ENCODE measurements around the gene GALNT10. TPM values are rescaled to one million over a fixed set of nuclear protein-coding genes. Genes with fewer than 3 reads are reported as not detected.
"Not testable (repeated sequence)": the region's sequence is repeated elsewhere in the genome, so short reads cannot be mapped to it uniquely, and the experiment has no call there.

Gene GALNT10
- total RNA-seq, 1 donor from 2014 or later = 11.5 TPM

DNA sequence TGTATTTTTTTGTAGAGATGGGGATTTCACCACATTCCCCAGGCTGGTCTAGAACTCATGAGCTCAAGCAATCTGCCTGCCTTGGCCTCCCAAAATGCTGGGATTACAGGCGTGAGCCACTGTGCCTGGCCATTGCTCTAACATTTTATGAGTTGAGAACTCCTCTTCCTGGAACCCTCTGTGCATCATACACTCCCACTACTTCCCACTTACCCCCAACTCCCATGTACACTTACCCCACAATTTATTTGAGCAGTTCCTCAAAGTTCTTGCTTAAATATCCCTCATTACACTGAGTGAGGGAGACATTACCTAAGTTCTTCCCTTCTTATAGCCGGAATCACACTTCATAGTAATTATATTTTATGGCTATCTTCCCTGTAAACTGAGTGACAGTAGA, 42.9 kb upstream of the GALNT10 start:
- no peaks in the 10 kb centered on the region for H3K27me3 ChIP-seq (ENCODE audit: low read depth)
- no peak overlapping the region for H3K4me3 ChIP-seq
- DNase-seq = no peak
- H3K9me3 ChIP-seq (replicated peaks) = no peaks in the 10 kb centered on the region
- no peaks in the 10 kb centered on the region for H3K36me3 ChIP-seq
- H3K4me1 ChIP-seq = peaks cover 51% of the 10 kb centered on the region
- H3K27ac ChIP-seq (replicated peaks) = no peak overlapping the region
- TF ChIP-seq, protein P1, sequence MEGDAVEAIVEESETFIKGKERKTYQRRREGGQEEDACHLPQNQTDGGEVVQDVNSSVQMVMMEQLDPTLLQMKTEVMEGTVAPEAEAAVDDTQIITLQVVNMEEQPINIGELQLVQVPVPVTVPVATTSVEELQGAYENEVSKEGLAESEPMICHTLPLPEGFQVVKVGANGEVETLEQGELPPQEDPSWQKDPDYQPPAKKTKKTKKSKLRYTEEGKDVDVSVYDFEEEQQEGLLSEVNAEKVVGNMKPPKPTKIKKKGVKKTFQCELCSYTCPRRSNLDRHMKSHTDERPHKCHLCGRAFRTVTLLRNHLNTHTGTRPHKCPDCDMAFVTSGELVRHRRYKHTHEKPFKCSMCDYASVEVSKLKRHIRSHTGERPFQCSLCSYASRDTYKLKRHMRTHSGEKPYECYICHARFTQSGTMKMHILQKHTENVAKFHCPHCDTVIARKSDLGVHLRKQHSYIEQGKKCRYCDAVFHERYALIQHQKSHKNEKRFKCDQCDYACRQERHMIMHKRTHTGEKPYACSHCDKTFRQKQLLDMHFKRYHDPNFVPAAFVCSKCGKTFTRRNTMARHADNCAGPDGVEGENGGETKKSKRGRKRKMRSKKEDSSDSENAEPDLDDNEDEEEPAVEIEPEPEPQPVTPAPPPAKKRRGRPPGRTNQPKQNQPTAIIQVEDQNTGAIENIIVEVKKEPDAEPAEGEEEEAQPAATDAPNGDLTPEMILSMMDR (IDR thresholded peaks at IDR 0.05; ENCODE audit: borderline replicate concordance) = no peak
- intact Hi-C loops (cut with micrococcal nuclease) = no loop called here

DNA sequence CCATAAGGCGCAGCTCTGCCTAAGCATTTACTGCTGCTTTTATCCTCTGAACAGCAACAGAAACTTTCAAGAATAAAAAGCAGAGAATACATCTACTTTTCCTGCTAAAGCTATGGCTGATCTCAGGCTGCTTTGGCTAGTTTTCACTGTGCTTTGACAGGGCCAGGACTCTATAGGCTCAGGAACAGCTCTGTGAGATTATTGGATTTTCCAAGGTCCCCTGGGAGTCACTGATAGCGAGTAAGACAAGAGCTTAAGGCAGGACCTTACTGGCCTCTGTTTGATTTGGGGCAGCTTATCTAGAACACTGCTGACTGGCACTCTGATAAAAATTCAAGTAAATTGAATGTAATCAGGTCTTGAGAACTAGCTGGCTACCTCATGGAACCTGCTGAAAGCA, 40.1 kb upstream of the GALNT10 start:
- H3K4me3 ChIP-seq; H3K36me3 ChIP-seq; DNase-seq; H3K27me3 ChIP-seq (ENCODE audit: low read depth); H3K27ac ChIP-seq (replicated peaks); H3K9me3 ChIP-seq (replicated peaks); intact Hi-C loops (cut with micrococcal nuclease): not testable (repeated sequence)
- H3K4me1 ChIP-seq = peaks cover 24% of the 10 kb centered on the region

DNA sequence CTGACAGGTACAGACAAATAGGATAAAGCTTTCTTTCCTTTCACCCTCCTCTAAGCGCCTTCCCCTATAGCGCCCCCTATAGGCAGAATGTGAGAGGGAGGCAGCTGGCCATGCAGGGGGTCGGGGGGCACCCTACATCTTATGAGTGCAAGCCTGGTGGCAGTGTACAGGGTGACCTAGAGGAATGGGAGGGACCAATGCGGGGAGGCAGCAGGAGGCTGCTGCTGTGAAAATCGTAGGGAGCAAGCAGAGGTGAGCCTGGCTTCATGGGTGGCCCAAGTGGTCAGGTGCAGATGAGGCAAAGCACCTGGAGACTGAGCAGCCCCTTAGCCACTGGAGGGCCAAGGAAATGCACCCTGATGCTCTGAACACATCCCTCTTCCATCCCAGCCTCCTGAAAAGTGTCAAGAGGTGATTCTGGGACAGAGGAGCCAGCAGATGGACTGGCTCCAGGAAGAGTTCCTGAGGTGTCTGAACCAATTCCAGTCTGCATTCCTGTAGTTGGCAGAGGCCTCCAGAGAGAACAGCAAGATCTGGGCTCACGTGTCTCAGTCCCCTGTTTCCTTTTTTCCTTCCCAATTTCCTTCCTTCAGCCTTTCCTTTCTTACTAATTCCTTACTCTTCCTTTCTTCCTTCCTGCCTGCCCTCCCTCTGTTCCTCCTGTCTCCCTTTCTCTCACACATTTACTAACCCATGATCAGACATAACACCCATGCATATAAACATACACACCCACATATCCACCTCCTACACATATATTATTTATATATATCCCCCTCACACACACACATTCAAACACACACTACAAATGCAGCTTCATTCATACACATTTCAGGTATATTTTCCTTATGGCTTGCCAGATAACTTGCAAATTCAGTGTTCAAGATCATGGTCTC, 32.8 kb upstream of the GALNT10 start:
- intact Hi-C loops (cut with micrococcal nuclease) = no loop called here
- H3K36me3 ChIP-seq = no peaks in the 10 kb centered on the region
- H3K27me3 ChIP-seq (ENCODE audit: low read depth) = no peaks in the 10 kb centered on the region
- no peaks in the 10 kb centered on the region for H3K9me3 ChIP-seq (replicated peaks)
- H3K4me1 ChIP-seq = peaks cover 18% of the 10 kb centered on the region
- H3K27ac ChIP-seq (replicated peaks) = no peak overlapping the region
- DNase-seq = no peak
- TF ChIP-seq, protein P1 (IDR thresholded peaks at IDR 0.05; ENCODE audit: borderline replicate concordance) = peak; percentile 45
- H3K4me3 ChIP-seq = no peak overlapping the region

DNA sequence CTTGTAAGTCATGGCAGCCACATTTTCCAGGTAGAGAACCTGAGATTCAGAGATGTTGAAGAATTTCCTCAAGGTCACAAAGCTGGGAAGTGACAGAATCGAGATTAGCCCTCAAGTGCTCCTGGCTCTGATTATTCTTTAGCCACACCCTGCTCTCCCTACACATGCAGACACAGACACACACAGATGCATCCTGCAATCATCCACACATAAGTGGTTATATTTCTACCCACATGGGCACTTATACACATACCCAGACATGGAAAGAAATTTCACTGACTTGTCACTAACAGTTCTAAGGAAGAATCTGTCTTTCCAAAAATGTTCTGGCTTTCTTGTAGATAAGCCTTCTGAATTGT, 32.2 kb upstream of the GALNT10 start:
- DNase-seq = no peak
- H3K27me3 ChIP-seq (ENCODE audit: low read depth) = no peaks in the 10 kb centered on the region
- intact Hi-C loops (cut with micrococcal nuclease) = no loop called here
- H3K4me1 ChIP-seq = peaks cover 18% of the 10 kb centered on the region
- no peak overlapping the region for H3K27ac ChIP-seq (replicated peaks)
- TF ChIP-seq, protein P1 (IDR thresholded peaks at IDR 0.05; ENCODE audit: borderline replicate concordance) = no peak
- no peaks in the 10 kb centered on the region for H3K9me3 ChIP-seq (replicated peaks)
- no peaks in the 10 kb centered on the region for H3K36me3 ChIP-seq
- H3K4me3 ChIP-seq = no peak overlapping the region

DNA sequence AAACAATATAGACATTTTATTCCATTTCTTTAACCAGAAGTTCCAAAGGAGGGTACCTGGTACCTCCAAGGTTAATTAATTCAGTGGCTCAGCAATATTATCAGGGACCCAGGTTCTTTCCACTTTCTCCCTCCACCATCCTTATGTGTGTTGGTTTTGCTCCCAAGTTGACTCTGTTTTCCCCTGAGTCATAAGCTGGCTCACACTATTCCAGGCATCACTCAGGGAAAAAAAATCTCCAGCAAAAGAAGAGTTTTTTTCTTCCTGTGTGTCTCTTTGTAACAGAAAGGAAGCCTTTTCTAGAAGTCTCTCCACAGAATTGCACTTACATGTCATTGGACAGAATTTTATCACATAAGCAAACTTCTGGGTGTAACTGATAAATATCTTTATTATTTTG, 31.2 kb upstream of the GALNT10 start:
- Histone ChIP-seq H3K9me3 (replicated peaks) (no peaks in the 10 kb centered on the region), H3K27ac (replicated peaks) (no peak overlapping the region), H3K36me3 (no peaks in the 10 kb centered on the region), H3K4me3 (no peak overlapping the region), H3K27me3 (ENCODE audit: low read depth) (no peaks in the 10 kb centered on the region), H3K4me1 (peaks cover 18% of the 10 kb centered on the region)
- TF ChIP-seq, protein P1 (IDR thresholded peaks at IDR 0.05; ENCODE audit: borderline replicate concordance) = no peak
- no peak for DNase-seq
- intact Hi-C loops (cut with micrococcal nuclease) = no loop called here

DNA sequence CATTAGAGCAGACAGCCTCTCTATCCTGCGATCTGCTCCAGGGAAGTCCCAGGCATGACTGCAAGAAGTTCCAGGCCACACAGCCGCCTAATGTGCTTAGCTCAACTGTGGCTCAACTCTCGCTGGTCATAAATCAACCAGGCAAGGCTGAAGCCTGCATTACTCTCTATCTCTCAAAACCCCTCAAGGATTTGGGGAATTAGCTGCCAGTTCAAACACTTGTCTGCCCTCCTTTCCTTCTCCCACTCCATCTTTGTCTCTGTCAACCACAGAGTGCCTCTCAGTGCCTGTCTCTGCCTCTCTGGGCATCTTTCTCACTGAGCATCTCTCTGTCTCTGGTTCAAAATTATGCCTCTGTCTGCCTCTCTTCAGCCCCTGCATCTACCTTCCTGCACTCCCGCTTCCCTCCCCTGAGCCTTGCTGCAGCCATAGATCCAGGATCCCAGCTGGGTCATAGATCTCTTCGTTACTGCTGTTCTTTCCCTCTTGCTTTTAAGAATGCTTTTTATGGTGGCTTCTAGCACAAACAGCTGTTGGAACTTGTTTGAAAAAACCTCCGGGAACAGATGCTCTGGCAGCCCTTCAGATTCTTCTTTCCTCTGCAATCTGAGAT, 27.9 kb upstream of the GALNT10 start:
- no peak overlapping the region for H3K4me3 ChIP-seq
- TF ChIP-seq, protein P1 (IDR thresholded peaks at IDR 0.05; ENCODE audit: borderline replicate concordance) = no peak
- peak overlapping the region; percentile 49 for H3K27ac ChIP-seq (replicated peaks)
- H3K27me3 ChIP-seq (ENCODE audit: low read depth) = no peaks in the 10 kb centered on the region
- DNase-seq = no peak
- H3K36me3 ChIP-seq = no peaks in the 10 kb centered on the region
- peaks cover 13% of the 10 kb centered on the region for H3K4me1 ChIP-seq
- intact Hi-C loops (cut with micrococcal nuclease) = no loop called here
- no peaks in the 10 kb centered on the region for H3K9me3 ChIP-seq (replicated peaks)

All from left ventricle myocardium inferior (tissue), 1 donor.